SK-N-SH treated with all-trans-retinoic acid at 6 μM for 48 hours (cell line): ENCODE measurements around the gene BLOC1S2.

Experiments
- ATAC-seq: fragments of 200-7000 bp; cut with Tn5 transposase; 3 replicates; pipeline ENCODE4 v1.9.1; 2020; ENCODE audit warnings: mild to moderate bottlenecking, moderate library complexity
- ARNTL ChIP-seq: fragments of 450-650 bp; formaldehyde crosslinking; IDR thresholded peaks from 2 replicates; pipeline ENCODE4 v1.5.0; 2020; ENCODE audit warnings: low read depth, mild to moderate bottlenecking, moderate library complexity, borderline replicate concordance
- BACH2 ChIP-seq: fragments of 250-450 bp; sonication (Bioruptor Pico); IDR thresholded peaks from 2 replicates; pipeline ENCODE4 v1.9.0; 2021; ENCODE audit warnings: mild to moderate bottlenecking, borderline replicate concordance
- CSDC2 ChIP-seq: fragments of 250-450 bp; sonication (Bioruptor Pico); IDR thresholded peaks from 2 replicates; pipeline ENCODE4 v1.5.0; 2020; ENCODE audit warnings: mild to moderate bottlenecking, moderate library complexity
- ESRRG ChIP-seq: fragments of 250-450 bp; sonication (Bioruptor Pico); IDR thresholded peaks from 2 replicates; pipeline ENCODE4 v1.6.1; 2021; ENCODE audit warnings: mild to moderate bottlenecking
- GLIS3 ChIP-seq: fragments of 250-450 bp; sonication (Bioruptor Pico); IDR thresholded peaks from 2 replicates; pipeline ENCODE4 v1.5.0; 2020; ENCODE audit warnings: mild to moderate bottlenecking, moderate library complexity
- ISL1 ChIP-seq: fragments of 250-450 bp; sonication (Bioruptor Pico); IDR thresholded peaks from 2 replicates; pipeline ENCODE4 v2.1.2; 2022; ENCODE audit warnings: mild to moderate bottlenecking, moderate library complexity
- OSR1 ChIP-seq: fragments of 250-450 bp; sonication (Bioruptor Pico); IDR thresholded peaks from 2 replicates; pipeline ENCODE4 v1.8.0; 2022; ENCODE audit warnings: moderate library complexity, mild to moderate bottlenecking, inconsistent platforms
- PPARA ChIP-seq: fragments of 250-450 bp; sonication (Bioruptor Pico); IDR thresholded peaks from 2 replicates; pipeline ENCODE4 v1.5.0; 2020; ENCODE audit warnings: mild to moderate bottlenecking, borderline replicate concordance
- RARB ChIP-seq: fragments of 250-450 bp; sonication (Bioruptor Pico); IDR thresholded peaks from 2 replicates; pipeline ENCODE4 v1.8.0; 2021; ENCODE audit warnings: mild to moderate bottlenecking, moderate library complexity
- SNAI2 ChIP-seq: fragments of 250-450 bp; sonication (Bioruptor Pico); IDR thresholded peaks from 2 replicates; pipeline ENCODE4 v1.5.0; 2020; ENCODE audit warnings: mild to moderate bottlenecking, moderate library complexity
- TCF4 ChIP-seq: fragments of 250-450 bp; sonication (Bioruptor Pico); IDR thresholded peaks from 2 replicates; pipeline ENCODE4 v1.8.0; 2021; ENCODE audit warnings: mild to moderate bottlenecking, moderate library complexity, borderline replicate concordance
- ZC3H10 ChIP-seq: fragments of 250-450 bp; sonication (Bioruptor Pico); IDR thresholded peaks from 2 replicates; pipeline ENCODE4 v1.5.1; 2021; ENCODE audit warnings: mild to moderate bottlenecking, moderate library complexity
- ZFP3 ChIP-seq: fragments of 250-450 bp; sonication (Bioruptor Pico); IDR thresholded peaks from 2 replicates; pipeline ENCODE4 v1.5.0; 2020; ENCODE audit warnings: mild to moderate bottlenecking, moderate library complexity
- ZFP30 ChIP-seq: fragments of 450-650 bp; formaldehyde crosslinking; IDR thresholded peaks from 2 replicates; pipeline ENCODE4 v1.5.0; 2022; ENCODE audit warnings: mild to moderate bottlenecking, moderate library complexity
- ZNF565 ChIP-seq: fragments of 450-650 bp; formaldehyde crosslinking; conservative IDR thresholded peaks from 2 replicates; pipeline ENCODE4 v1.5.0; 2020; ENCODE audit warnings: low read depth, mild to moderate bottlenecking, moderate library complexity
- ZNF70 ChIP-seq: fragments of 450-650 bp; formaldehyde crosslinking; IDR thresholded peaks from 2 replicates; pipeline ENCODE4 v1.5.0; 2020; ENCODE audit warnings: mild to moderate bottlenecking, moderate library complexity
- ZNF8 ChIP-seq: fragments of 450-650 bp; formaldehyde crosslinking; IDR thresholded peaks from 2 replicates; pipeline ENCODE4 v1.5.0; 2020; ENCODE audit warnings: mild to moderate bottlenecking, moderate library complexity
- TF ChIP-seq, protein P1 (sequence below): fragments of 250-450 bp; sonication (Bioruptor Pico); IDR thresholded peaks from 2 replicates; pipeline ENCODE4 v1.8.0; 2021; ENCODE audit warnings: low read depth, mild to moderate bottlenecking, moderate library complexity, borderline replicate concordance
- TF ChIP-seq, protein P2 (sequence below): fragments of 250-450 bp; sonication (Bioruptor Pico); IDR thresholded peaks from 2 replicates; pipeline ENCODE4 v1.5.0; 2020; ENCODE audit warnings: mild to moderate bottlenecking, moderate library complexity
- TF ChIP-seq, protein P3 (sequence below): fragments of 250-450 bp; sonication (Bioruptor Pico); IDR thresholded peaks from 2 replicates; pipeline ENCODE4 v1.5.1; 2020; ENCODE audit warnings: low read depth, mild to moderate bottlenecking, moderate library complexity
- TF ChIP-seq, protein P4 (sequence below): fragments of 250-450 bp; sonication (Bioruptor Pico); IDR thresholded peaks from 2 replicates; pipeline ENCODE4 v1.8.0; 2020; ENCODE audit warnings: mild to moderate bottlenecking, moderate library complexity, borderline replicate concordance
- TF ChIP-seq, protein P5 (sequence below): fragments of 250-450 bp; sonication (Bioruptor Pico); IDR thresholded peaks from 2 replicates; pipeline ENCODE4 v1.5.1; 2021; ENCODE audit warnings: mild to moderate bottlenecking, moderate library complexity

The BLOC1S2 gene

DNA sequence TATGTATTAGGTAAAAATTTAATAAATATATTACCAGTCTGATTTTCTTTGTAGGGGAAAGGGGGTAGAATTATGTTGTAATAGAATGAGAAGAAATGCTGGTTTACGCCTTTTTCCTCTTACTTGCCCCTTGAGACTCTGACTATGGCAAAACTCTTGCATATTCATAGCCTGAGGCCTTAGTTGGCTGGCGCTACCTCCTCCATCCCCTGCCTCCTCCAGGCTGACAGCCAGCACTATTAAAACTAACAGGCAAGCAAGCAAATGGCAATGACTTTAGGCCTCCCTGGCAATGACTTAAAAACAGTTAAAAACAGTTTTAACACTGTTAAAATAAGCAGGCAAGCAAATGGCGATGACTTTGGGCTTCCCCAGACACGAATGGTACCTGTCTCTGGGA is 29.1 kb upstream of the BLOC1S2 start:
- no peak for TF ChIP-seq GLIS3
- no peak for TF ChIP-seq ZNF70 (CRISPR knock-in tag)
- no peak for TF ChIP-seq TCF4 (CRISPR knock-in tag)
- TF ChIP-seq BACH2 (CRISPR knock-in tag), result no peak
- TF ChIP-seq ZFP3, result no peak
- no peak for TF ChIP-seq ZNF565 (CRISPR knock-in tag)
- no peak for ATAC-seq

DNA sequence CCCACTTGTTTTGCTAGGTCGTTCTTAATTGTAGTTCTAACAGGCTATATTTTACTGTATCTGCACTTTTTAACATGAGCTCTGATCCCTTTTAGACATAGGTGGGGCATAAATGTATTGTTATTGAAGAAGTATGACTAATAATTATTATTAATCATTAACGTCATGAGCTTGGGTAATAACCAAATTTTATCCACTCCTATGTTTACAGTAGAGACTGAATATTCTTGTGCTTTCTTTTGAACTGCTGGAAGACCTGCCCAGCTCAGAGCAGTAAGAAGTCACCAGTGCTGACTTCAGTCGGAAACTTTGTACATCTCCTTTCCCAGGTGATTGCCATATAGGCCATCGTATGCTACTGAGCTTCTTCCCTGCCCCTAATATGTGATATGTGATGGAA is 24.8 kb upstream of the BLOC1S2 start:
- TF ChIP-seq ESRRG, result no peak
- no peak for TF ChIP-seq CSDC2
- TF ChIP-seq, protein P1, sequence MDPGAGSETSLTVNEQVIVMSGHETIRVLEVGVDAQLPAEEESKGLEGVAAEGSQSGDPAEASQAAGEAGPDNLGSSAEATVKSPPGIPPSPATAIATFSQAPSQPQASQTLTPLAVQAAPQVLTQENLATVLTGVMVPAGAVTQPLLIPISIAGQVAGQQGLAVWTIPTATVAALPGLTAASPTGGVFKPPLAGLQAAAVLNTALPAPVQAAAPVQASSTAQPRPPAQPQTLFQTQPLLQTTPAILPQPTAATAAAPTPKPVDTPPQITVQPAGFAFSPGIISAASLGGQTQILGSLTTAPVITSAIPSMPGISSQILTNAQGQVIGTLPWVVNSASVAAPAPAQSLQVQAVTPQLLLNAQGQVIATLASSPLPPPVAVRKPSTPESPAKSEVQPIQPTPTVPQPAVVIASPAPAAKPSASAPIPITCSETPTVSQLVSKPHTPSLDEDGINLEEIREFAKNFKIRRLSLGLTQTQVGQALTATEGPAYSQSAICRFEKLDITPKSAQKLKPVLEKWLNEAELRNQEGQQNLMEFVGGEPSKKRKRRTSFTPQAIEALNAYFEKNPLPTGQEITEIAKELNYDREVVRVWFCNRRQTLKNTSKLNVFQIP (CRISPR knock-in tag), result no peak
- TF ChIP-seq ZFP30, result no peak
- TF ChIP-seq OSR1 (CRISPR knock-in tag), result no peak
- no peak for TF ChIP-seq ARNTL (CRISPR knock-in tag)
- TF ChIP-seq BACH2 (CRISPR knock-in tag), result no peak
- TF ChIP-seq, protein P2, sequence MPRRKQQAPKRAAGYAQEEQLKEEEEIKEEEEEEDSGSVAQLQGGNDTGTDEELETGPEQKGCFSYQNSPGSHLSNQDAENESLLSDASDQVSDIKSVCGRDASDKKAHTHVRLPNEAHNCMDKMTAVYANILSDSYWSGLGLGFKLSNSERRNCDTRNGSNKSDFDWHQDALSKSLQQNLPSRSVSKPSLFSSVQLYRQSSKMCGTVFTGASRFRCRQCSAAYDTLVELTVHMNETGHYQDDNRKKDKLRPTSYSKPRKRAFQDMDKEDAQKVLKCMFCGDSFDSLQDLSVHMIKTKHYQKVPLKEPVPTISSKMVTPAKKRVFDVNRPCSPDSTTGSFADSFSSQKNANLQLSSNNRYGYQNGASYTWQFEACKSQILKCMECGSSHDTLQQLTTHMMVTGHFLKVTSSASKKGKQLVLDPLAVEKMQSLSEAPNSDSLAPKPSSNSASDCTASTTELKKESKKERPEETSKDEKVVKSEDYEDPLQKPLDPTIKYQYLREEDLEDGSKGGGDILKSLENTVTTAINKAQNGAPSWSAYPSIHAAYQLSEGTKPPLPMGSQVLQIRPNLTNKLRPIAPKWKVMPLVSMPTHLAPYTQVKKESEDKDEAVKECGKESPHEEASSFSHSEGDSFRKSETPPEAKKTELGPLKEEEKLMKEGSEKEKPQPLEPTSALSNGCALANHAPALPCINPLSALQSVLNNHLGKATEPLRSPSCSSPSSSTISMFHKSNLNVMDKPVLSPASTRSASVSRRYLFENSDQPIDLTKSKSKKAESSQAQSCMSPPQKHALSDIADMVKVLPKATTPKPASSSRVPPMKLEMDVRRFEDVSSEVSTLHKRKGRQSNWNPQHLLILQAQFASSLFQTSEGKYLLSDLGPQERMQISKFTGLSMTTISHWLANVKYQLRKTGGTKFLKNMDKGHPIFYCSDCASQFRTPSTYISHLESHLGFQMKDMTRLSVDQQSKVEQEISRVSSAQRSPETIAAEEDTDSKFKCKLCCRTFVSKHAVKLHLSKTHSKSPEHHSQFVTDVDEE (CRISPR knock-in tag), result no peak
- TF ChIP-seq ZNF8 (CRISPR knock-in tag), result no peak
- no peak for TF ChIP-seq ISL1 (CRISPR knock-in tag)
- TF ChIP-seq GLIS3, result no peak
- no peak for TF ChIP-seq ZNF70 (CRISPR knock-in tag)
- TF ChIP-seq PPARA (CRISPR knock-in tag), result no peak
- no peak for TF ChIP-seq RARB (CRISPR knock-in tag)
- TF ChIP-seq, protein P3, sequence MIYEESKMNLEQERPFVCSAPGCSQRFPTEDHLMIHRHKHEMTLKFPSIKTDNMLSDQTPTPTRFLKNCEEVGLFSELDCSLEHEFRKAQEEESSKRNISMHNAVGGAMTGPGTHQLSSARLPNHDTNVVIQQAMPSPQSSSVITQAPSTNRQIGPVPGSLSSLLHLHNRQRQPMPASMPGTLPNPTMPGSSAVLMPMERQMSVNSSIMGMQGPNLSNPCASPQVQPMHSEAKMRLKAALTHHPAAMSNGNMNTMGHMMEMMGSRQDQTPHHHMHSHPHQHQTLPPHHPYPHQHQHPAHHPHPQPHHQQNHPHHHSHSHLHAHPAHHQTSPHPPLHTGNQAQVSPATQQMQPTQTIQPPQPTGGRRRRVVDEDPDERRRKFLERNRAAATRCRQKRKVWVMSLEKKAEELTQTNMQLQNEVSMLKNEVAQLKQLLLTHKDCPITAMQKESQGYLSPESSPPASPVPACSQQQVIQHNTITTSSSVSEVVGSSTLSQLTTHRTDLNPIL (CRISPR knock-in tag), result no peak
- TF ChIP-seq TCF4 (CRISPR knock-in tag), result no peak
- no peak for TF ChIP-seq ZFP3
- ATAC-seq, result no peak

DNA sequence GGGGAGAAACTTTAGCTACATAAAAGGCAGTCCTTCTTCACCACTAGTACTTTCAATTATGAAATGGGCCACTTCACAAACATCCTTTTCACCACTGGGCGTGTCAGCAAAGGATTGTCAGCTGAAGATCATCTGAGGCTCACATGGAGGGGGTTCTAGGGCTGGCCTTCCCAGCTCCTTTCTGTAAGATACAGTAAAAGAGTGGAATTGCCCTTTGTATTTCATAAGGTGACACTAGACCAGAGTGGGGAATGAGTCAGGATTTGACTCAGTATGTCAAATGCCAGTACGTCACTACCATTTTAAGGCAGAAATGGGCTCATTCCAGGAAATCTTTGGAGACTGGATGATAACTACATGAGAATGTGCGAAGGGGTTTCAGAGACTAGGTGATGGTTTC is 21.2 kb upstream of the BLOC1S2 start:
- TF ChIP-seq ESRRG (no peak), SNAI2 (no peak), OSR1 (CRISPR knock-in tag) (no peak), ZNF70 (CRISPR knock-in tag) (no peak), PPARA (CRISPR knock-in tag) (no peak), ZNF565 (CRISPR knock-in tag) (no peak), TCF4 (CRISPR knock-in tag) (no peak)
- TF ChIP-seq, protein P3 (CRISPR knock-in tag), result no peak
- no peak for ATAC-seq

DNA sequence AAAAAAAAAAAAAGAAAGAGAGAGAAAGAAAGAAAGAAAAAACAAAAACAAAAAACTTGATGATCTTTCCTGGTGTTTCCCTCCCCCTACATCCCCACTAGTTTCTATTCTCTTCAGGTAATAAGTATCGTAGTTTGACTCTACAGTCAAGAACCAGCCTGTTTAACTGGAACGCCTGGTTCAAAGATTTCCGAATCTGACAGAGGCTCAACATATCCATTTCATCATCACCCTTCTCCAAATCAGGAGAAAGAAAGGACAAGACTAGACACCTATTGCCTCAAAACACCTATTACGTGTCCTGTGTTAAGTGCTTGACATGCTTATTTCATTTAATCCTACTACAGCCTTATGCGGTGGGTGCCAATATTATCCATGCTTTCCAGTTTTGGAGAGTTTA is 20.4 kb upstream of the BLOC1S2 start:
- ATAC-seq, result no peak
- TF ChIP-seq CSDC2, result no peak
- TF ChIP-seq ZC3H10, result no peak
- no peak for TF ChIP-seq ARNTL (CRISPR knock-in tag)
- TF ChIP-seq, protein P2 (CRISPR knock-in tag), result no peak
- TF ChIP-seq BACH2 (CRISPR knock-in tag), result no peak
- TF ChIP-seq, protein P4, sequence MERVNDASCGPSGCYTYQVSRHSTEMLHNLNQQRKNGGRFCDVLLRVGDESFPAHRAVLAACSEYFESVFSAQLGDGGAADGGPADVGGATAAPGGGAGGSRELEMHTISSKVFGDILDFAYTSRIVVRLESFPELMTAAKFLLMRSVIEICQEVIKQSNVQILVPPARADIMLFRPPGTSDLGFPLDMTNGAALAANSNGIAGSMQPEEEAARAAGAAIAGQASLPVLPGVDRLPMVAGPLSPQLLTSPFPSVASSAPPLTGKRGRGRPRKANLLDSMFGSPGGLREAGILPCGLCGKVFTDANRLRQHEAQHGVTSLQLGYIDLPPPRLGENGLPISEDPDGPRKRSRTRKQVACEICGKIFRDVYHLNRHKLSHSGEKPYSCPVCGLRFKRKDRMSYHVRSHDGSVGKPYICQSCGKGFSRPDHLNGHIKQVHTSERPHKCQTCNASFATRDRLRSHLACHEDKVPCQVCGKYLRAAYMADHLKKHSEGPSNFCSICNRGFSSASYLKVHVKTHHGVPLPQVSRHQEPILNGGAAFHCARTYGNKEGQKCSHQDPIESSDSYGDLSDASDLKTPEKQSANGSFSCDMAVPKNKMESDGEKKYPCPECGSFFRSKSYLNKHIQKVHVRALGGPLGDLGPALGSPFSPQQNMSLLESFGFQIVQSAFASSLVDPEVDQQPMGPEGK, result no peak
- TF ChIP-seq ZNF8 (CRISPR knock-in tag), result no peak
- no peak for TF ChIP-seq ZFP3
- no peak for TF ChIP-seq OSR1 (CRISPR knock-in tag)
- no peak for TF ChIP-seq GLIS3
- TF ChIP-seq, protein P5, sequence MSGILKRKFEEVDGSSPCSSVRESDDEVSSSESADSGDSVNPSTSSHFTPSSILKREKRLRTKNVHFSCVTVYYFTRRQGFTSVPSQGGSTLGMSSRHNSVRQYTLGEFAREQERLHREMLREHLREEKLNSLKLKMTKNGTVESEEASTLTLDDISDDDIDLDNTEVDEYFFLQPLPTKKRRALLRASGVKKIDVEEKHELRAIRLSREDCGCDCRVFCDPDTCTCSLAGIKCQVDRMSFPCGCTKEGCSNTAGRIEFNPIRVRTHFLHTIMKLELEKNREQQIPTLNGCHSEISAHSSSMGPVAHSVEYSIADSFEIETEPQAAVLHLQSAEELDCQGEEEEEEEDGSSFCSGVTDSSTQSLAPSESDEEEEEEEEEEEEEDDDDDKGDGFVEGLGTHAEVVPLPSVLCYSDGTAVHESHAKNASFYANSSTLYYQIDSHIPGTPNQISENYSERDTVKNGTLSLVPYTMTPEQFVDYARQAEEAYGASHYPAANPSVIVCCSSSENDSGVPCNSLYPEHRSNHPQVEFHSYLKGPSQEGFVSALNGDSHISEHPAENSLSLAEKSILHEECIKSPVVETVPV (CRISPR knock-in tag), result no peak
